ENCODE data around the gene FHIT. TPM values are rescaled to one million over a fixed set of nuclear protein-coding genes. Genes with fewer than 3 reads are reported as not detected.

Gene FHIT
- total and polyA plus RNA-seq, 4 donors: 2.6 to 21.3 (median 8.7) TPM

GRCh38 chr3:60435941-60436650, 815.2 kb downstream of the FHIT start:
- Histone ChIP-seq H3K27ac (ENCODE audit: low read depth in 1 of 2, low read length in 1 of 2) (no peak overlapping the region), H3K9ac (ENCODE audit: insufficient read depth in 1 of 2, low read length in 2 of 2) (no peak overlapping the region), H3K4me3 (no peak overlapping the region), H3K4me1 (ENCODE audit: control insufficient read depth in 5 of 5, insufficient read depth in 5 of 5, low read length in 5 of 5) (no peaks in the 10 kb centered on the region), H3K36me3 (ENCODE audit: control insufficient read depth in 4 of 4, insufficient read depth in 4 of 4, low read length in 4 of 4) (no peaks in the 10 kb centered on the region), H3K27me3 (ENCODE audit: control insufficient read depth in 3 of 3, insufficient read depth in 3 of 3, low read length in 2 of 3) (no peaks in the 10 kb centered on the region), H3K9me3 (ENCODE audit: control insufficient read depth in 4 of 4, insufficient read depth in 3 of 4, low read length in 3 of 4) (no peaks in the 10 kb centered on the region)
- DNase-seq (no peak), ATAC-seq (ENCODE audit: insufficient read depth, low FRiP score) (no peak)
- 93 to 97% methylated on average over 4 of the region's 4 CpGs for WGBS, 2 donors
- TF ChIP-seq CTCF (IDR thresholded peaks at IDR 0.05; ENCODE audit: control extremely low read depth, extremely low read depth): no peak

GRCh38 chr3:60434950-60435349, 816.3 kb downstream of the FHIT start:
- no peak for ATAC-seq (ENCODE audit: insufficient read depth, low FRiP score)
- TF ChIP-seq CTCF (IDR thresholded peaks at IDR 0.05; ENCODE audit: control extremely low read depth, extremely low read depth): no peak
- Histone ChIP-seq H3K27me3 (ENCODE audit: control insufficient read depth in 3 of 3, insufficient read depth in 3 of 3, low read length in 2 of 3) (no peaks in the 10 kb centered on the region), H3K9ac (ENCODE audit: insufficient read depth in 1 of 2, low read length in 2 of 2) (no peak overlapping the region), H3K4me3 (no peak overlapping the region), H3K36me3 (ENCODE audit: control insufficient read depth in 4 of 4, insufficient read depth in 4 of 4, low read length in 4 of 4) (no peaks in the 10 kb centered on the region), H3K9me3 (ENCODE audit: control insufficient read depth in 4 of 4, insufficient read depth in 3 of 4, low read length in 3 of 4) (no peaks in the 10 kb centered on the region), H3K27ac (ENCODE audit: low read depth in 1 of 2, low read length in 1 of 2) (no peak overlapping the region), H3K4me1 (ENCODE audit: control insufficient read depth in 5 of 5, insufficient read depth in 5 of 5, low read length in 5 of 5) (no peaks in the 10 kb centered on the region)
- DNase-seq: no peak

DNA sequence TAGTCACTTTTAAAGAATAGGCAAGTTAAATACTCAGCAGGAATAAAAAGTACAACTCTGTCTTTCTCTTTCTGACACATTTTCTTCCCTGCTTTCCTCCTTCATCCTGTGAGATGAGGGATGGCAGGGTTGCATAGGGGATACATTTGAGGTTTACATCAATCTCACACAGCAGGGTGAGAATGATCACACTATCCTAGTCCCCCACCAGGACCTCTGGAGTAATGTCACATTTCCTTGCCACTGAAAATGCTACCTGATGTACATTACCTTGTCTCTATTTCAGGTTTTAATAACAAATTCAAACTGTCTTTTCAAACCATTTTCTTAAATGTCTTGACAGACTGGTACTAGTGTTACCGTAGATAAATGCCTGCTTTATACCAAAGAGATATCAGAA, 816.9 kb downstream of the FHIT start:
- Histone ChIP-seq H3K36me3 (ENCODE audit: control insufficient read depth in 4 of 4, insufficient read depth in 4 of 4, low read length in 4 of 4) (no peaks in the 10 kb centered on the region), H3K4me3 (no peak overlapping the region), H3K4me1 (ENCODE audit: control insufficient read depth in 5 of 5, insufficient read depth in 5 of 5, low read length in 5 of 5) (no peaks in the 10 kb centered on the region), H3K27me3 (ENCODE audit: control insufficient read depth in 3 of 3, insufficient read depth in 3 of 3, low read length in 2 of 3) (no peaks in the 10 kb centered on the region), H3K9ac (ENCODE audit: insufficient read depth in 1 of 2, low read length in 2 of 2) (no peak overlapping the region), H3K27ac (ENCODE audit: low read depth in 1 of 2, low read length in 1 of 2) (no peak overlapping the region), H3K9me3 (ENCODE audit: control insufficient read depth in 4 of 4, insufficient read depth in 3 of 4, low read length in 3 of 4) (no peaks in the 10 kb centered on the region)
- ATAC-seq (ENCODE audit: insufficient read depth, low FRiP score): no peak
- DNase-seq: no peak
- no peak for TF ChIP-seq CTCF (IDR thresholded peaks at IDR 0.05; ENCODE audit: control extremely low read depth, extremely low read depth)
- 0 to 53% methylated on average over 1 of the region's 1 CpG for WGBS, 2 donors

- TF ChIP-seq CTCF (IDR thresholded peaks at IDR 0.05; ENCODE audit: control extremely low read depth, extremely low read depth): no peak
These were observed 819.7 kb downstream of the FHIT start for GRCh38 chr3:60431599-60431958.

More at GRCh38 chr3:60431599-60431958, 819.7 kb downstream of the FHIT start:
- H3K9me3 ChIP-seq (ENCODE audit: control insufficient read depth in 4 of 4, insufficient read depth in 3 of 4, low read length in 3 of 4): no peaks in the 10 kb centered on the region
- ATAC-seq (ENCODE audit: insufficient read depth, low FRiP score): no peak
- H3K4me1 ChIP-seq (ENCODE audit: control insufficient read depth in 5 of 5, insufficient read depth in 5 of 5, low read length in 5 of 5): peaks cover 0 to 2% (median 0%) of the 10 kb centered on the region in 5 donors
- peak in 2 of 3 donors; percentile 29 to 44 for DNase-seq
- H3K36me3 ChIP-seq (ENCODE audit: control insufficient read depth in 4 of 4, insufficient read depth in 4 of 4, low read length in 4 of 4): no peaks in the 10 kb centered on the region
- H3K9ac ChIP-seq (ENCODE audit: insufficient read depth in 1 of 2, low read length in 2 of 2): no peak overlapping the region
- H3K27ac ChIP-seq (ENCODE audit: low read depth in 1 of 2, low read length in 1 of 2): no peak overlapping the region
- 35% methylated on average over 5 of the region's 5 CpGs for WGBS, 2 donors
- H3K4me3 ChIP-seq: no peak overlapping the region
- H3K27me3 ChIP-seq (ENCODE audit: control insufficient read depth in 3 of 3, insufficient read depth in 3 of 3, low read length in 2 of 3): peaks cover 0 to 2% (median 0%) of the 10 kb centered on the region in 3 donors

Data from lung (tissue), 12 donors.